ENCODE data around the gene NKAIN2. TPM values are rescaled to one million over a fixed set of nuclear protein-coding genes. Genes with fewer than 3 reads are reported as not detected.

Gene NKAIN2
- total RNA-seq, 6 experiments from 2014 or later: not detected

DNA sequence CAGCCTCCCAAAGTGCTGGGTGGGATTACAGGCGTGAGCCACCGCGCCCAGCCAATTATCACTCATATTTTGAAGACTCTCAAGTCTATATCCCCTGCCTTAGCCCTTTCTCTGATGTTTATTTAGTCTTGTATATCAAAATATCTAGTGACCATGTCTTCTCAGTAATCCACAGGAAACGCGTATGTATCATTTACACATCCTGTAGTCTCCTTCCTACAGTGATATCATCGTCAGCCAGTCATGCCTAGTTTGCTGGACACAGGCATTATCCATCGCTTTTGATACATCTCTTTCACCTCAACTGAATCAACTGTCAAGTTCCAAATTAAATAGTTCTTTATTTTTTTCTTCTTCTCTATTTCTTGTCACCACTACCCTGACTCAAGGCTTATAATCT lies 223.7 kb downstream of the NKAIN2 start:
- H3K36me3 Mint-ChIP-seq (ENCODE audit: low read depth): no peaks in the 10 kb centered on the region
- H3K27ac Mint-ChIP-seq: no peak overlapping the region
- DNase-seq: no peak
- TF ChIP-seq, protein P1, sequence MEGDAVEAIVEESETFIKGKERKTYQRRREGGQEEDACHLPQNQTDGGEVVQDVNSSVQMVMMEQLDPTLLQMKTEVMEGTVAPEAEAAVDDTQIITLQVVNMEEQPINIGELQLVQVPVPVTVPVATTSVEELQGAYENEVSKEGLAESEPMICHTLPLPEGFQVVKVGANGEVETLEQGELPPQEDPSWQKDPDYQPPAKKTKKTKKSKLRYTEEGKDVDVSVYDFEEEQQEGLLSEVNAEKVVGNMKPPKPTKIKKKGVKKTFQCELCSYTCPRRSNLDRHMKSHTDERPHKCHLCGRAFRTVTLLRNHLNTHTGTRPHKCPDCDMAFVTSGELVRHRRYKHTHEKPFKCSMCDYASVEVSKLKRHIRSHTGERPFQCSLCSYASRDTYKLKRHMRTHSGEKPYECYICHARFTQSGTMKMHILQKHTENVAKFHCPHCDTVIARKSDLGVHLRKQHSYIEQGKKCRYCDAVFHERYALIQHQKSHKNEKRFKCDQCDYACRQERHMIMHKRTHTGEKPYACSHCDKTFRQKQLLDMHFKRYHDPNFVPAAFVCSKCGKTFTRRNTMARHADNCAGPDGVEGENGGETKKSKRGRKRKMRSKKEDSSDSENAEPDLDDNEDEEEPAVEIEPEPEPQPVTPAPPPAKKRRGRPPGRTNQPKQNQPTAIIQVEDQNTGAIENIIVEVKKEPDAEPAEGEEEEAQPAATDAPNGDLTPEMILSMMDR (IDR thresholded peaks at IDR 0.05): no peak
- H3K27me3 Mint-ChIP-seq (ENCODE audit: insufficient read depth): no peaks in the 10 kb centered on the region; the same call in 1 of the 2 replicates
- no peak overlapping the region for H3K4me3 Mint-ChIP-seq
- H3K4me1 Mint-ChIP-seq (ENCODE audit: low read depth): no peaks in the 10 kb centered on the region
- peaks cover 8% of the 10 kb centered on the region for H3K9me3 Mint-ChIP-seq

DNA sequence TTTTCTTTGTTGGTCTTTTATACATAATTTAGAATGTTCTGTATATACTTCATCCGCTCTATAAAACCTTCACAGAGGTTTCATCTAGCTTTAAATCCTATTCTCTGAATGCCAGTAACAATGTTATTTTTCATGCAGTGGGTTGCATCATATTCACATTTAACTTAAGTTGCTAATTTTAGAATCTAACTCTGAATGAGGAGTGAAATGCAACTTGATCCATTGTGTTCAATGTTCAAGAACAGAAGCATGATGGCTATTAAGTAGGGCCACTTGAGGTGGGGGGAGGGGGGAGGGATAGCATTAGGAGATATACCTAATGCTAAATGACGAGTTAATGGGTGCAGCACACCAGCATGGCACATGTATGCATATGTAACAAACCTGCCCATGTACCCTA lies 224.5 kb downstream of the NKAIN2 start:
- Mint-ChIP-seq H3K4me1 (ENCODE audit: low read depth) (no peaks in the 10 kb centered on the region), H3K4me3 (no peak overlapping the region), H3K9me3 (peaks cover 8% of the 10 kb centered on the region), H3K27ac (no peak overlapping the region), H3K27me3 (ENCODE audit: insufficient read depth) (no peaks in the 10 kb centered on the region; the same call in 1 of the 2 replicates), H3K36me3 (ENCODE audit: low read depth) (no peaks in the 10 kb centered on the region)
- TF ChIP-seq, protein P1 (IDR thresholded peaks at IDR 0.05): no peak
- no peak for DNase-seq

DNA sequence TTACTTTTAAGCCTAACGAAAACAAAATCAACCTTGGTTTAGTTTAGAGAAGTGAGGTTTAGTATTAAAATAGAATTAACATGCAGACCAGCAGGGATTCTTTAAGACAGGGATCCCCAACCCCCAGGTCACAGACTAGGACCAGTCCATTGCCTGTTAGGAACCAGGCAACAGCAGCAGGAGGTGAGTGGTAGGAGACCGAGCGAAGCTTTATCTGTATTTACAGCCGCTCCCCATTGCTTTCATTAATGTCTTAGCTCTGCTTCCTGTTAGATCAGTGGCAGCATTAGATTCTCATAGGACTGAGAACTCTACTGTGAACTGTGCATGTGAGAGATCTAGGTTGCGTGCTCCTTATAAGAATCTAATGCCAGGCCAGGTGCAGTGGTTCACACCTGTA lies 225.9 kb downstream of the NKAIN2 start:
- DNase-seq: no peak
- no peak overlapping the region for H3K27ac Mint-ChIP-seq
- H3K36me3 Mint-ChIP-seq (ENCODE audit: low read depth): no peaks in the 10 kb centered on the region
- no peaks in the 10 kb centered on the region for H3K4me1 Mint-ChIP-seq (ENCODE audit: low read depth)
- H3K27me3 Mint-ChIP-seq (ENCODE audit: insufficient read depth): no peaks in the 10 kb centered on the region; the same call in 1 of the 2 replicates
- TF ChIP-seq, protein P1 (IDR thresholded peaks at IDR 0.05): no peak
- no peak overlapping the region for H3K4me3 Mint-ChIP-seq
- peaks cover 12% of the 10 kb centered on the region for H3K9me3 Mint-ChIP-seq

DNA sequence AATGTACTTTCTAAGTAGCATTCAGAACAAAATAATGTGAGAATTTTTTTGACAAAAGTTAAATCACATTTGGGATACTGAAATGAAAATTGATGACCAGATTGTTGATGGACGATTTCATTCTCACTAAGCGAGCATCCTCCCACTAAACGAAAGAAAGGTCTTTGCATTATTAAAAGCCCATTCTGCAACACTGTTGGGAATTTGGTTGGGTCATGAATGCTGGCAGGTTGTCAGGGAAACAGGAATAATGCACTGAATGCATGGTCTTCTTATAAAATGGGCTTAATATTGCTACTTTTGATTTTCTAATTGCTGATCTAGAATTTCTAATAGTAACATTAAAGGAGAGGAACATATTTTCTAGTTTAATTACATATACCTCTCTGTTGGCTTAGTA lies 229.8 kb downstream of the NKAIN2 start:
- TF ChIP-seq, protein P1 (IDR thresholded peaks at IDR 0.05): no peak
- Mint-ChIP-seq H3K27me3 (ENCODE audit: insufficient read depth) (no peaks in the 10 kb centered on the region; the same call in none of the 2 replicates), H3K27ac (no peak overlapping the region), H3K4me1 (ENCODE audit: low read depth) (no peaks in the 10 kb centered on the region), H3K9me3 (peaks cover 21% of the 10 kb centered on the region), H3K36me3 (ENCODE audit: low read depth) (no peaks in the 10 kb centered on the region), H3K4me3 (no peak overlapping the region)
- no peak for DNase-seq

DNA sequence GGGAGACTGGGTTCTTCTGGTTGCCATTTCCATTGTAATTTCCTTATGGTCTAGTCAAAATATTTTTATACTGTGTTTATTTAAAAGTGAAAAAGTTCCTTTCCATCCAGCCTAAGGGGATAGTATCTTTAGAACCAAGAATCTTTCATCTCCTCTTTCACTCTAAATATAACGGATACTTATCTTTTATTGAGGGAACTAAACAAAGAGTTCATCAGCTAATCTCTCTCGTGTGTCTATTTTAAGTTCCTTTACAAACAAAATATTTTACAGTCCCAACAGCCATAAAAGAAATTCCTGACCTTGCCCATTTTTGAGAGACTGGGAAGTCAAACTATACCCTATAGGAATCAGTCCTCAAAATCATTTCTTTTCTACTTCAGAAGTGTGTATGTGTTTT lies 232.7 kb downstream of the NKAIN2 start:
- no peaks in the 10 kb centered on the region for H3K4me1 Mint-ChIP-seq (ENCODE audit: low read depth)
- H3K36me3 Mint-ChIP-seq (ENCODE audit: low read depth): no peaks in the 10 kb centered on the region
- TF ChIP-seq, protein P1 (IDR thresholded peaks at IDR 0.05): no peak
- H3K27me3 Mint-ChIP-seq (ENCODE audit: insufficient read depth): no peaks in the 10 kb centered on the region; the same call in none of the 2 replicates
- no peak overlapping the region for H3K27ac Mint-ChIP-seq
- H3K4me3 Mint-ChIP-seq: no peak overlapping the region
- peaks cover 21% of the 10 kb centered on the region for H3K9me3 Mint-ChIP-seq
- no peak for DNase-seq

DNA sequence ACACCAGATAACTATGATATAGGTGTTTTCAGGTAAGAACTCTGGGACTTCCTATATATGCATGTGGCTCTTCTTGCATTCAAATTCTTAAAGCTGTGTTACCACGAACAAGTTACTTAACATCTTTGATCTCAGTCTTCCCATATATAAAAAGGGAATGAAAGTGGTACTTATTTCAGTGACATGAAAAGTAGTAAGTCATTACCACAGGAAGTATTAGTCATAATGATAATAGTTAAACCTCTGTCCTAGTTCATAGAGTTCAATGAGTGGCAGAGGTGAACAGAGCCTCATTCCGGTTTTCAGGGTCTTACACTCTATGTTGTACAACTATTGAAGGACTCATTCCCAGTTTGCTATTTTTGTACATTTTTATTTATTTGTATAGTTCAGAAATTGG lies 237.0 kb downstream of the NKAIN2 start:
- Mint-ChIP-seq H3K4me3 (no peak overlapping the region), H3K9me3 (peaks cover 17% of the 10 kb centered on the region), H3K27me3 (ENCODE audit: insufficient read depth) (no peaks in the 10 kb centered on the region; the same call in 1 of the 2 replicates), H3K4me1 (ENCODE audit: low read depth) (no peaks in the 10 kb centered on the region), H3K36me3 (ENCODE audit: low read depth) (no peaks in the 10 kb centered on the region), H3K27ac (no peak overlapping the region)
- DNase-seq: no peak
- TF ChIP-seq, protein P1 (IDR thresholded peaks at IDR 0.05): no peak
